NCI-H510A treated with DMSO at 0.1 percent for 48 hours (cell line): ENCODE results near the gene GARNL3.

ENCODE experiments used
- DNase-seq: peaks from one replicate; lab custom pipeline; 2025; lab: John Stamatoyannopoulos, UW

Gene GARNL3

DNA sequence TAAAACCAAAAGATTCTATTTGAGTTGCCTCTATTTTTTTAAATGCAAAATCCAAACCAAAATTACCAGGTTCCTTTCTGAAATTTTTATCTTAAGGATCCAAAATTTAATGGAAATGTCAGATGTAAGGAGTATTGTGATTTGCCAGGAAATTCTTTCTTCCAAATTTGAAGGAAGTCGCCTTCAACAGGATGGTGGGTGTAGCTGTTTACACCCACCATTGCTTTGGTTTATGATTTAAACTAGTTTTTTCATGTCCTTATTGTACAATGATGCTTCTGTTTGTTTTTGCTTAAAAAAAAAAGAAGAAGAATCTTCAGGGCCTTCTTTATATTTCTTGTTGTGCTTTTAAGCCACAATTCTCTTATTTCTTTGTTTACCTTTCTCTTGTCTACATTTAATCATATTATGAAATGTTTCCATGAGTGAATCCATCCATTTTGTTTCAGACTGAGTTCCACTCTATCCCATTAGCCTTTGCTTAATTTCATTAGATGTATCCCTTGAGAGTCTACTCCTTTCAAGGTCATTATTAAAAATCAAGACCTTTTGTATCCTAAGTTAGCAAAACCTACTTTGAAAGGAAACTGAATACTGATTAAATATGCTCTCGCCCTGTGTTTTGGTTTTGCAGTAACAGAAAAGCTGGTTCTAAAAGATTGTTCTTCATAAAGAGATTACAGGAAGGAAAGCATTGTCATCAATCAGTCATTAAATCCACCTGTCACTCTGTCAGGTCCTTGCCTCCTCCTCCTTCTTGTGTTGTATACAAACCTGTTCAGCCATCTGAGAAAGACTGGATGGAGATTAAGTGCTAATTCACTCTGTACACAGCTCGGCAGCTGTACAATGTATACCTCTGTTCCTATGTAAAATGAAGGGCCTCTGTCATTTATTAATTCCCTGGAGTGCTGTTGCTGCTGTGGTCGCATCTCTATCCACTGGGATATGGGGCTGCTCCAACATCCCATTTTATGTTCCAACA, 86.9 kb downstream of the GARNL3 start:
- DNase-seq = peak; percentile 92

DNA sequence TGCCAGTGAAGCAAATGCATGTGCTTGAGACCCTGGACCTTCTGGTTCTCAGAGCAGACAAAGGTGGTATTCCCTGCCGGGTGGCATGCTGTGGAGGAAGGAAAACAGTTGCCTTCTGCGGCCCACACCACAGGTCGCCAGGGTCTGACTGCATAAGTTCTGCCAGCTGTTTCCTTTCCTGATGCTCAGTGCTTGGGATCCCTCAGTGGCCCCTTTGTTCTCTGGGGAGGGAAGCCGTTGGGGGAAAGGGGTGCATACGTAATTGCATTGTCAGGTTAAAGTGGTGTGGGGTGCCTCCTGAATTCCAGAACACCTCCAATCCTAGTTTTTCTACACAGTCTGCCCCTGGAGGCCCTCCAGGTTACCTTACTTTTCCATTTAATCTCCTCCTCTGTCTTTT, 89.3 kb downstream of the GARNL3 start:
- DNase-seq = no peak

DNA sequence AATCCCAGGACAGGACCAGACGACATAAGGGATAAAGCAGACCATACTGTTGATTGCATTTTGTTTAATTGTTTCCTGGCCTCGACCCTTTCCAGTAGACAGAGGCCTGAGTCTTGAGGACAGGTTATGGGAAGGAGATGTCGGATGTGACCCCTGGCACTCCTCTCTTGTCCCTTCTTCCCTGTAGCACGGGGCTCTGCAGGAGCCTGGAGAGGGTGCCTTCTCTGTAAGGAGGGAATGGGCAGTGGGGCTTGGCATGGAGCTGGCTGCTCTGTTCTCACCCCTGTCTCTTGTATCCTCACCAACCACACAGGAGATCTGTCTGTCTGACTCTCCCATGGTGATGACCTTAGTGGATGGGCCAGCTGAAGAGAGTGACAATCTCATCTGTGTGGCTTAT, 92.3 kb downstream of the GARNL3 start:
- DNase-seq = no peak

DNA sequence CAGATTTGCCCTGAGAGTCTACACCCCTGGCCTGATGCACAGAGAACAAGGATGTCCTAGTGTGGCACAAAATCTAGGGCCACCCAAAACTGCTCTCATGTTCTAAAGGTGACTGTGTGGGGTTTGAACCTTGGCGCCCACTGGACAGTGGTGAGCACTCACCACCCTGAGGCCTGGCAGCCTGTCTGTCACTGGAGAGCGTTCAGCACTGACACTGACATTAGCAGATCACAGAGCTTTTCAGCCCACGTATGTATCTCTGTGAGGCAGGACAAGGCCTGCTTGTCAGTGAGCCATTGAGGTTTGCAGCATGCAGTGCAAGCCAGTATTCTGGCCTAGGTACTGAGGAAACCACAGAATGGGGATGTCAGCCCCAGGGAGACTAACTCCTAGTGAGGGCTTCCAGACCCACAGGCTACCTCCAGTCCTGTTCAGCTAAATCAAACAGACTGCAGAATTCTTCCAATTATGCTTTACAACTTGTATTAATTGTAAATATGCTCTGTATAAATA, 93.5 kb downstream of the GARNL3 start:
- no peak for DNase-seq

DNA sequence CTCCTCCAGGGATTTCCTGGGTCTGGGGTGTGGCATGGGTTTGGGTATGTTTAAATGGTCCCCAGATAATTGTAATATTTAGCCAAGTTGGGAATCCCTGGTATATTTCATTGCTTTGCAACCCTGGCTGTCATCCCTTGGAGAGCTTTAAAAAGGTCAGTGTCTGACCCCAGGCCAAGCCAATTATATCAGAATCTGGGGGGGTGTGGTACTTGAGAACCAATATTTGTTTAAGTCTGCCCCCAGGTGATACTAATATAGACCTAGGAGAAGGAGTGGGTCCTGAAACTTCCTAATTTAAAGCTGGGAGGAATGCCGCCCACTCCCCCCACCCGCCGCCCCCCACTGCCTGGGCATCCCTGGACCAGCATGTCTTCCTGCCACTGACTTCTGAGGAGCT, 94.2 kb downstream of the GARNL3 start:
- DNase-seq = no peak

DNA sequence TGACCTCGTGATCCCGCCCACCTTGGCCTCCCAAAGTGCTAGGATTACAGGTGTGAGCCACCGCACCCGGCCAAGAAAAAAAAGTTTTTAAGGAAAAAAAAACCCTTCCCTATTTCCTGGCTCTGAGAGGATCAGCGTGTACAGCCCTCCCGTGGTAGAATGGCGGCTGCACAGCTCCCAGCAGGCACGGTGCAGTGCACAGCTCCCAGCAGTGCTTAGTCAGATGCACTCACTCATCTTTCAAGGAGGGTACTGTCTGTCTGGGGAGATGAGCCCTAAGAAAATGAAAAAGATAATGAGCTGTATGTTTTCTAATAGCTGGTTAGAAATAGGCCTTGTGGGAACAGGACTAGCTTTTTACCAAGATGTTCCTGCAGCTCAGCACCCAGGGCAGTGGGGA, 95.7 kb downstream of the GARNL3 start:
- DNase-seq = no peak

DNA sequence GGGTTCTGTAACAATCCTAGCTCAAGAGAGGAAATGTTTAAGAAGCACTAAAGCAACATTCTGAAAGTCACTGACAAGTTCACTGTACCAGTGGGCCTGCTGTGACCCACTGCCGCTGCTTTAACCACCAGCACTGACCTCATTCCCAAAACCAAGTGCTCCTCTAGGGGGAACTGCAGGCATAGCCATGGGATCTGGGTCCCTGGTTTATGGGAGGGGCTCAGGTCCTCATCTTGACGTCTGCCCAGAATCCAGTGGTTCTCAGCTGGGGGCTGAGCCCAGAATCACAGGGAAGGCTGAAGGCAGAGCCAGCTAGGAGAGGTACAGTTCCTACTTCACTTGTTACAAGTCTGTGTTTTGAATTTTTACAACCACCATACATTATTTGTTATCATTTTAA, 96.3 kb downstream of the GARNL3 start:
- DNase-seq = no peak

DNA sequence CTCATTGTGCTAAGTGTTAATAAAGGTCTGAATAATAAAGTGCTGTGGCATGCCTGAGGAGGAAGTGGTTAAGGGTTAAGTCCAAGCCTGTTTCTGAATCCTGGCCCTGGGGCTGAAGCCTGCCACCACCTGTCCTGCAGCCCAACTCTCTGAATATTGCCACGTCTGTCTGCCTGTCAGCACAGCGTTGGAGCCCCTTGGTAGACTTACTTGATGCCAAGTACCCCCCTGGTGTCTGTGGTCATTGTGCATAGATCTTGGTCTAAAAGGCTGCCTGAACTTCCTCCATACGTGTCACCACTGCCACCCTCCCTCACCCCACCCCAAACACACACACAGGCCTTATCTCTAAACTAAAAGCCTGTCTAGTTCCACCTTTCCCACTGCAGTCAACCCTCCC, 97.0 kb downstream of the GARNL3 start:
- no peak for DNase-seq

DNA sequence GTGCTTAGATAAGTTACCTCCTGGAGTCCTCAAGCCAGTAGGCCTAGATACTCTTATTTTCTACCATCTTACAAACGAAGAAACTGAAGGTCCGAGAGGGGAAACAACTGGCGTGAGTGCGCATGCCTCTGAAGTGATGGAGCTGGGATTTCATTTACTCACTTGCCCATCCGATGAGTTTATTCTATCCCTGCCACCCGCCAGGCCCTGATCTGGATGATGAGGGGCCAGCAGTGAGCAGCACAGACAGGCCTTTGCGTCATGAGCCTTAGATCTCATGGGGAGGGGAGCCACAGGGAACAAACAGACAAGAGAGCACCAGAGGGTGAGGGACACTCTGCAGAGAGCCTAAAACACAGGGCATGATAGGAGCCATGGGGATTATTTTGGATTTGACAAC, 98.3 kb downstream of the GARNL3 start:
- no peak for DNase-seq

DNA sequence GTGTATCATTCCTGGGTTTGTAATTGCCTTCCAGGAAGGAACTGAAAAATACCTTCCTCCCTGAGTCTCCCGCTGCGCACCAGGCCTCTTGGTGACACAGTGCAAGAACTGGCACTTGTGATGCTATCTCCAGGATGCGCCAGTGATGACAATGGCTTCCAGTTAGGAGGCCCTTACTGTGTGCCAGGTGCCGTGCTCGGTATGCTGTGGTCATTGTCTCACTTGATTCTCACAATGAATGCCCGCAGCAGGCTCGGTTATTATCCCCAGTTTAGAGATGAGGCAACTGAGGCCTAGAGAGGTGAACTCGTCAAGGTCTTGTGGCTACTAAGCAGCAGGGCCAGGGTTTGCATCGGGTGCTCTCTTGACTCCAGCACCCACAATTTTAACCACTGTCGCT, 100.9 kb downstream of the GARNL3 start:
- DNase-seq = no peak

DNA sequence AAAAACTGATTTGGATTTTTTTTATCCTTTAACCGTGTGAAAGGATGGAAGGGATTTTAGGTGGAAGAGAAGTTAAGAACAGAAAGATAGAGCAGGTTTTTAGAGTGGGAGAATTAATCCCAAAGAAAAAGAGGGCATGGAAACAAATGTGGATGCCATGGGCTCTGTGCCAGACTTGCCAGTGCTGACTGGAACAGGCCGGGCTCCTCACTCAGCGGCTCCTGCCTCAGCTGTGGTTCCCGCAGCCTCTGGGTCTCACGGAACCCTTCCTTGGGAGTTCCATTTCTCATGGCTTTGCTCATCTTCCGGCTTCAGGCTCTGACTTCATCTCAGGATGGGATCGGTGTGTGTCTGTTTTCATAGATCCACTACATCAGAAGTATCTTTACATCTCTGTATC, 102.0 kb downstream of the GARNL3 start:
- no peak for DNase-seq

DNA sequence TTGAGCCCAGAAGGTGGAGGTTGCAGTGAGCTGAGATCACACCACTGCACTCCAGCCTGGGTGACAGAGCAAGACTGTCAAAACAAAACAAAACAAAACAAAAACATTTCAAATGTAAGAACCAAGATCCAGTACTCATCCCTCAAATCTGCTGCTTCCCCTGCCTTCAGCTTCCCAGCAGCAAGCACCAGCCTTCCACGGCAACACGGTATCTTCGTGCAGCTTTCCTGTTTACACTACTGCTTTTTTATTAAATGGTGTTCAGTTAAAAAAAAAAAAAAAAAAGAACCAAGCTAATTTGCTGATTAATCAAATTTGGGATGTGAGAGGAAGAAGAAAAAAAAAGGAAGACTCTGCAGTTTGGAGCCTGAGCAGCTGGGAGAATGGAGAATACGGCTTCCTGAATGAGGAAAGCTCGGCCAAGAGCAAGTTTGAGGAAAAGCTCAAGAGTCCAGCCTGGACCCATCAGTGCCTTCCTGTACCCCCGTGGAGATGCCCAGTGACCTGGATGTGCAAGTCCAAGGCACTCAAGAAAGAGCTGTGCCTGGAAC, 104.4 kb downstream of the GARNL3 start:
- no peak for DNase-seq

DNA sequence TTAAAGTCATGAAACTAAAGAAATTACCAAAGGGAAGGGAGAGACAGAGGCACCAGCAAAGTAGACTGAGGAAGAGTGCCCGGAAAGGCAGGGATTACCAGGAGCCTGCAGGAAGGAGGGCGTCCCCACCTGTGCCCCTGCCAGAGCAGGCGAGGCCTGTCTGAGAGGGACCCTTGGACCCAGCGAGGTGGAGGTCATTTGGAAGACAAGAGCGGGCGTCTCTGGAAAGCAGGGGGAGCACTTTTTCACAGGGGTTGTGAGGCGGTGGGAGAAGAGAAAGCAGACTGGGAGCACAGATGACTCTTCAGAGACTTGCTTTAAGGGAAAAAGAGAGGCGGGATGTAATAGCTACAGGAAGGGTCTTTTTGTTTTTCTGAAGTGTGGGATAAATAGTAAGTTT, 104.9 kb downstream of the GARNL3 start:
- no peak for DNase-seq

DNA sequence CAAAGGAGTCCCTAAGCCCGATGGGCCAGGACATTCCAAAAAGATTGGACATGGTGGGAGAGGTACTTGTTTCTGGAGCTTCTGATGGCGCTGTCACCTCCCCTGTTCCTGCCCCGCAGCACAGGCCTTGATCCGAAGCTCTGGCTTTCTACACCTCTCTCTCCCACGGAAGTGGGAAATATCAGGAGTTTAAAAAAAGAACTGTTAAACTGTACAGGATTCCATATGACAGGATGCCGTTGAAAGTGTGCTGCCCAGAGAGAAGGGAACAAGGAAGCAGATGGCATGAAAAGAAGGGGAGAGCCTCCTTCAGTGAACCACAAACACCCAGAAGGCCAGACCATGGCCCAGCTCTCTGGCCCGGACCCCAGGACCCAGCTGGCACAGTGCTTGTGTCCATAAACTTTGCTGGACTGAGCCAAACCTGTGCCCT, 105.6 kb downstream of the GARNL3 start:
- DNase-seq = no peak

DNA sequence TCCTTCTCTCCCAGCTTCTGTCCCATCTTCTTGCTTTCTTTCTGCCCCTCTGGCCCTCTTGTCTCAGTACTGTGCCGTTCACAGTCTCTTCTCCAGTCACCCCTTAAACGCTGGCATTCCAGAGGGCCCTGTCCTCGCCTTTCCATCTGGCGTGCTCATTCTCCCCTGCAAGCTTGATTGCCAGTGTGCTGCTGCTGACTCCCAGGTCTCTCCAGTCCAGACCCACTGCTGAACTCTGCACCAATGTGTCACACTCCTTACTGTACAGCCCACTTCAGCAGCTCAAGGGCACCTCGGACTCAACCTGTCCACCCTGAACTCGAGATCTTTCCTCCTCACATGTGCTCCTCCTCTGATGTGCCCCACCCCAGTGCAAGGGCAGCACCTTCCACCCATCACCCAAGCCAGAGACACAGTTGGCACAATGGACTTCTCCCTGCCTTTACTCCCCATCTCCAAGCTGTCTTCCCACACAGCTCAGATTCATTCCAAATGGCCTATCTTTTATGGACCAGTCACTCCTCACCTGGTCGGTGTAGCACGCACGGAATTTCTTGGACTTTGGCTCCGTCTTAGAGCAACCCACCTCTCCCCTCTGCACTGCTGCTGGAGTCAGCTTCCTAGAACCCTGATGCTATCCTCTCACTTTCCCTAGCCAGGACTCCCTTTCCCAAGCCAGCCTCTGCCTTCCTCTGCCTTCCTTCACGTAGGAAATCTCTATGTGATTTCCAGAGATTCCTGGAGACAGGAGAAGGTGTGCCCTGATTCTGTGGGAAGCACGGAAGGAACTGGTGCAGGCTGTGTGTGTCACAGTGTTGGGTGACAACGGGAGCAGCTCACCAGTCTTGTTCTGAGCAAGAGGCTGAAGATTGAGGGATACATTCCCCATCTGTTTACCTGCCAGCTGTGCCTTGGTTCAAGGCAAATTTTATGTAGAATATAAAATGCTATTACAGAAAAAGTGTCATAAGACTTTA, 106.4 kb downstream of the GARNL3 start:
- DNase-seq = no peak

DNA sequence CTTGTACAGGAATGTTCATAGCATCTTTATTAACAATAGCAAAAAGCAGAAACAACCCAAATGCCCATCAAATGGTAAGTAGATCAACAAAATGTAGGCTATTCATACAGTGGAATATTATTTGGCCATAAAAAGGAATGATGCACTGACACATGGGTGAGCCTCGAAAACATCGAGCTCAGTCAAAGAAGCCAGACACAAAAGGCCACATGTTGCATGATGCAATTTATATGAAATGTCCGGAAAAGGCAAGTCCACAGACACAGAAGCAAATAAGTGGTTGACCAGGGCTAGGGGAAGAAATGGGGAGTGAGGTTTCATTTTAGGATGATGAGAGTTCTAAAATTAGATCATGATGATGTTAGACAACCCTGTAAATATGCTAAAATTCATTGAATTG, 115.9 kb downstream of the GARNL3 start:
- no peak for DNase-seq

DNA sequence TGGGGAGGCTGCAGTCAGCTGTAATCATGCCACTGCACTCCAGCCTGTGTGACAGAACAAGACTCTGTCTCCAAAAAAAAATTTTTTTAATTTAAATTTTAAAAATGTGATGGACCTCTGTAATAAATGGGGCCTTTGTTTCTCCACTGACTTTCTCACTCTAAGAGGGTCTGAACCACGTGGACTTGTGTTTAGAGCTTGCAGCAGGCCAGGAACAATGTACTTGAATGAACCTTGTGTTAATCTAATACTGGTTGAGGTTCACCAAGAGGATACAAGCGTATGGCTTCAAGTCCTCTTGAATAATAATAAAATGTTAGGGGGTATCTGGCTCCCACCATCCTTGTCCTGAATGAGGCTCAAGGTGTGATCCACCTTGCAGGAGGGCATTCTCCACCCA, 118.0 kb downstream of the GARNL3 start:
- DNase-seq = no peak

DNA sequence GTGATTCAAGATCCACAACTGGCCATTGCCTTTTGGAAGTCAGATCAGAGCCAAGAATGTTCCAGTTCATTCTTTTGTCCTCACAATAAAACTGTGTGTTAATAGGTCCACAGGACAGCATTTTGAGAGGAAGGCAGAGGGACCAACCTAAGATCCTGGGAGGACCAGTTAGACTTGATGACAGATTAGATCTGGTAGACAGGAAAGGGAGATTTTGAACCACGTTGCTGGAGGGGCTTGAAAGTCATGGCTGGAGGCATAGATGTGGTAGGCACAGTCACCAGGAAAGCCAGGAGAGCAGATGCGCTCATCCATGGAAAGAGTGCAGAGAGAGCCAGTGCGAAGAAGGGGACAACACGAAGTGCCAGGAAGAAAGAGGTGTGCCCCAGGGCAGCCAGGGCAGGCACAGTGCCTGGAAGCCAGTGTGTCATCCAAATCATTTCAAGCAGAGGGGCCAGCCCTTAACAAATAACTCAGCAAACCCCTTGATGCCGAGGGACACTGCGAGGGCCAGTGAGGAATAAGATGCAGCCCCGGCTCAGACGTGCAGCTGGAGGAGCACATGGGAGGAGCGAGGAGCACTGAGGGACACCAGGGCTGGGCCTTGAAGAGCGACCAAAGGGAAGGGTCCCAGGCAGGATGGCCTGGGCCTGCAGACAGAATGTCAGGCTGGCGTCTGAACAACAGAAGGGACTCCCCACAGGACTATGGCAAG, 119.6 kb downstream of the GARNL3 start:
- no peak for DNase-seq

DNA sequence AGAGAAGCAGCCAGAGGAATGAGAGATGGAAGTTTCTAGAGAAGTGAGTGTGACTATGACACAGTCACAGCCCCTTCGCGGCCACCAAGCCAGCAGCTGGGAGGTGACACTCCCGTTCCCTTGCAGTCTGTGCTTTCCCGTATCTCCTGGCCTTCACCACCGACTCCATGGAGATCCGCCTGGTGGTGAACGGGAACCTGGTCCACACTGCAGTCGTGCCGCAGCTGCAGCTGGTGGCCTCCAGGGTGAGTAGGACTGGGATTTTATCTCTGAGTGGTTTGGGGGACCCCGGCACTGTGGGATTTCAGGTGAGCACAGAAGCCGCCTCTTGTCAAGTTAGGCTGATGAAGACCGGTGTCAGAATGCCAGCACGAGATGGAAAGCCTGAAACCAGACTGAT, 120.3 kb downstream of the GARNL3 start:
- DNase-seq = no peak

DNA sequence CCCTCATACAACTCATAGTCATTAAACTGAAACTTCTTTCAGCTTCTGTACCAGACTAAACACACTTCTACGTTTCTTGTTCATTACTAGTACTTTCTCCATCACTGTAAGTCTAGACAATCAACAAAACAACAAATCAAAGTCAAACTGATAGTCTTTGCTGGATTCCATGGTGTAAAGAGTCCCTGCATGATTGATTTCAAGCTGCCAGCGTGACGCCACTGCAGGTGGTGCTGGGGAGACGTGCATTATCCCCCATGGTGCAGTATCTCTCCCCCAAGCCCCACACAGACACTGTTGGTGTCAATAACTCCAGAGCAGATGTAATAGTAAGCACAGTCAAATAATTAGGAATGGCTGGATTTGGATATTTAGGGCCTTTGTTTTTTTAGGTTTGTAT, 121.7 kb downstream of the GARNL3 start:
- no peak for DNase-seq

DNA sequence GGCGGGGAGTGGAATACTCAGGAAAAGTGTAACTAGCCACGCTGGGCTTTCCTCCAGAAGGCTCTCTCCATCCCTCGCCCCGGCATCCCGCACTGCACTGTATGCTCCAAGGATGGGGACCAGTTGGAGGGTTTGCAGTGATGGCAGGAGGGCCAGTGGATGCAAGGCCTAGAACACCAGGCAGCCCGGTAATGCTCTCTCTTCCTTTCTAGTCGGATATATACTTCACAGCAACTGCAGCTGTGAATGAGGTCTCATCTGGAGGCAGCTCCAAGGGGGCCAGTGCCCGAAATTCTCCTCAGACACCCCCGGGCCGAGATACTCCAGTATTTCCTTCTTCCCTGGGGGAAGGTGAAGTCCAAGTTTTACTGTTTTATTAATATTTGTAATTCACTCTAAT, 122.4 kb downstream of the GARNL3 start:
- no peak for DNase-seq
